OCI-LY1 (cell line): ENCODE measurements around the gene SLC29A3.

Experiments
- EZH2 ChIP-seq: fragments of 200-600 bp; sonication (generic), shearing (Covaris generic); IDR thresholded peaks from 2 replicates; pipeline ENCODE4 v1.8.0; 2017; ENCODE audit warnings: borderline replicate concordance, mixed run types, mild to moderate bottlenecking, antibody characterized with exemption, low read length, moderate library complexity, mixed read lengths
- TF ChIP-seq, protein P1 (sequence below): fragments of 200-600 bp; sonication (generic), shearing (Covaris generic); IDR thresholded peaks from 2 replicates; pipeline ENCODE4 v1.5.1; 2017; ENCODE audit warnings: mild to moderate bottlenecking, antibody characterized with exemption, low read length, moderate library complexity, mixed read lengths

DNA sequence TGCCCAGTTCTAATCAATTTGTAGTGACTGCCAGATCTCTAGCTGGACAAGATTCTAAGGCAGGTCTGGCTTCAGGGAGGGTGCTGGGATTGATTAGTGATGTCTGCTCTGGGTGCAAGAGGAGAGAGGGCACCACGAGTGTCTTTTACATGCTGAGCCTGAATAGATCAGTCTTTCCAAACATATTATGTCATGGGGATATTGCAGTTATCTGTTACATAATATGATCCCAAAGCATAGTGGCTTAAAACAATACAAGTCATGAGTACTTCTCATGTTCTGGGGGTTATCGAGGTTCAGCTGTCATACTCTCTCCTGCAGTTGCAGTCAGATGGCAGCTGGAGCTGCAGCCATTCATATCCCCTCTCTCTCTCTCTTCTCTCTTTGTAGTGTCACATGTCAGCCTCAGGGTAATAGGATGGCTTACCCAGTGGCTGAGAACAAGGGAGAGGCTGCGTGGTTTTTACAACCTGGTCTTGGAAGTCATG is 26.0 kb downstream of the SLC29A3 start:
- TF ChIP-seq, protein P1, sequence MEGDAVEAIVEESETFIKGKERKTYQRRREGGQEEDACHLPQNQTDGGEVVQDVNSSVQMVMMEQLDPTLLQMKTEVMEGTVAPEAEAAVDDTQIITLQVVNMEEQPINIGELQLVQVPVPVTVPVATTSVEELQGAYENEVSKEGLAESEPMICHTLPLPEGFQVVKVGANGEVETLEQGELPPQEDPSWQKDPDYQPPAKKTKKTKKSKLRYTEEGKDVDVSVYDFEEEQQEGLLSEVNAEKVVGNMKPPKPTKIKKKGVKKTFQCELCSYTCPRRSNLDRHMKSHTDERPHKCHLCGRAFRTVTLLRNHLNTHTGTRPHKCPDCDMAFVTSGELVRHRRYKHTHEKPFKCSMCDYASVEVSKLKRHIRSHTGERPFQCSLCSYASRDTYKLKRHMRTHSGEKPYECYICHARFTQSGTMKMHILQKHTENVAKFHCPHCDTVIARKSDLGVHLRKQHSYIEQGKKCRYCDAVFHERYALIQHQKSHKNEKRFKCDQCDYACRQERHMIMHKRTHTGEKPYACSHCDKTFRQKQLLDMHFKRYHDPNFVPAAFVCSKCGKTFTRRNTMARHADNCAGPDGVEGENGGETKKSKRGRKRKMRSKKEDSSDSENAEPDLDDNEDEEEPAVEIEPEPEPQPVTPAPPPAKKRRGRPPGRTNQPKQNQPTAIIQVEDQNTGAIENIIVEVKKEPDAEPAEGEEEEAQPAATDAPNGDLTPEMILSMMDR, result no peak
- TF ChIP-seq EZH2, result no peak
